ENCODE data around the gene LIMD2. TPM values are rescaled to one million over a fixed set of nuclear protein-coding genes. Genes with fewer than 3 reads are reported as not detected.

Gene LIMD2
- total RNA-seq, 2 donors from 2014 or later: 97.5 to 111 TPM

DNA sequence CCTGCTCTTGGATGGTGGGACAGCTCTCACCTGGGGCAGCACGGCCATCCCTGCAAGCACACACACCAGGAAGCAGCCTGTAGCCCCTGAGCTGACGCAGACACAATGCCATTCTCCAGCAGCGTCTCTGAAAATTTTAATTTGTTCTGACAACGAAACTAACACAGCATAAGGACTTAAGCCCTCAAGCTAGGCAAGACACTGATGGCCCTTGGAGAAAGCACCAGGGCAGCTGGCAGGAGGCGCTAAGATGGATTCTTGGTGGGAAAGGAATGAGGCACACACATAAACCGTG is 2.7 kb upstream of the LIMD2 start:
- TF ChIP-seq, protein P1, sequence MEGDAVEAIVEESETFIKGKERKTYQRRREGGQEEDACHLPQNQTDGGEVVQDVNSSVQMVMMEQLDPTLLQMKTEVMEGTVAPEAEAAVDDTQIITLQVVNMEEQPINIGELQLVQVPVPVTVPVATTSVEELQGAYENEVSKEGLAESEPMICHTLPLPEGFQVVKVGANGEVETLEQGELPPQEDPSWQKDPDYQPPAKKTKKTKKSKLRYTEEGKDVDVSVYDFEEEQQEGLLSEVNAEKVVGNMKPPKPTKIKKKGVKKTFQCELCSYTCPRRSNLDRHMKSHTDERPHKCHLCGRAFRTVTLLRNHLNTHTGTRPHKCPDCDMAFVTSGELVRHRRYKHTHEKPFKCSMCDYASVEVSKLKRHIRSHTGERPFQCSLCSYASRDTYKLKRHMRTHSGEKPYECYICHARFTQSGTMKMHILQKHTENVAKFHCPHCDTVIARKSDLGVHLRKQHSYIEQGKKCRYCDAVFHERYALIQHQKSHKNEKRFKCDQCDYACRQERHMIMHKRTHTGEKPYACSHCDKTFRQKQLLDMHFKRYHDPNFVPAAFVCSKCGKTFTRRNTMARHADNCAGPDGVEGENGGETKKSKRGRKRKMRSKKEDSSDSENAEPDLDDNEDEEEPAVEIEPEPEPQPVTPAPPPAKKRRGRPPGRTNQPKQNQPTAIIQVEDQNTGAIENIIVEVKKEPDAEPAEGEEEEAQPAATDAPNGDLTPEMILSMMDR (conservative IDR thresholded peaks at IDR 0.05): no peak
- H3K27ac ChIP-seq (ENCODE audit: low read depth, low read length): no peak overlapping the region
- peaks cover 19% of the 10 kb centered on the region for H3K36me3 Mint-ChIP-seq (ENCODE audit: low read depth)
- no peaks in the 10 kb centered on the region for H3K9me3 Mint-ChIP-seq
- H3K9ac ChIP-seq (ENCODE audit: extremely low read depth, low read length, poor library complexity, severe bottlenecking): no peak overlapping the region
- 90 to 95% methylated on average over 6 of the region's 6 CpGs for WGBS, 2 experiments (ENCODE audit: insufficient coverage in 1 of 2, insufficient read length in 1 of 2)
- peaks cover 24% of the 10 kb centered on the region for H3K4me1 Mint-ChIP-seq
- peak; percentile 52 for DNase-seq
- no peak overlapping the region for H3K27ac Mint-ChIP-seq
- H3K9me3 ChIP-seq (ENCODE audit: control insufficient read depth, low read length): no peaks in the 10 kb centered on the region
- H3K27me3 ChIP-seq (ENCODE audit: control insufficient read depth, insufficient read depth, low read length, poor library complexity, severe bottlenecking): no peaks in the 10 kb centered on the region
- H3K27me3 Mint-ChIP-seq (ENCODE audit: insufficient read depth): no peaks in the 10 kb centered on the region
- H3K4me3 Mint-ChIP-seq: peak overlapping the region; percentile 30
- H3K4me3 ChIP-seq (ENCODE audit: low read length): no peak overlapping the region
- peaks cover 5% of the 10 kb centered on the region for H3K4me1 ChIP-seq (ENCODE audit: control insufficient read depth, insufficient read depth, low read length)
- H3K36me3 ChIP-seq (ENCODE audit: control insufficient read depth, insufficient read depth, low read length): peaks cover 15% of the 10 kb centered on the region

DNA sequence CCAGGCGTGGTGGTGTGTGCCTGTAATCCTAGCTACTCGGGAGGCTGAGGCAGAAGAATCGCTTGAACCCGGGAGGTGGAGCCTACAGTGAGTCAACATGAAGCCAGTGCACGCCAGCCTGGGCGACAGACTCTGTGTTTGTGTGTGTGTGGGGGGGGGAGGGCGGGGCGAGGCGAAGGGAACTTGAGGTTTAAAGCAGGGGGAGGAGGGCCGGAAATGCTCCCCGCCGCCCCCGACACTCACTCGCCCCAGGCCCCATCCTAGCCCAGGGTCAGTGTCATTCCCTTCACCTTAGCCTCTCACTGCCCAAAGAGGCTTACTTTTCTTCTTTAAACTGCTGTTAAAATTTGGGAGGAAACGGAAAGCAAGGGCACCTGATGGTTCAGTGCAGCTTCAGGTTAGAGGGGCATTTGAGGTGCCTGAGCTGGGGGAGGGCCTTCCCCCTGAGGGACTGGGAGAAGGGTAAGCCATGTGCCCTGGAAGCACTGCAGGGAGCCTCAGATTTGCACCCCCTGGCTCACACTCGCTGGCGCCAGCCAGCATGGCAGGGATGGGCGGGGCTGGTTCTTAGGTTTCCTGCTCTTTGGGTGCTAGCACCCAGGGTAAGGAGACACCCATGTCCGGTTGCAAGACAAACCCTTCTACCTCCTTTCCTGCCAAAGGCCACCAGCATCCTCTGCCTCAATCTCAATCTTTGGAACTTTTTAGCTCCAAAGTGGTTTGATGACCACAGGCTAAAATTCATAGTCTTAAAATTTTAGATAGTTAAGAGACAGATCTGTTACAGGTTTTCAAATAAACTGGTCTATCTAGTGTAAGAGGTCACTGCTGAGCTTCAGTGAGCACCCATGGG is 2.2 kb upstream of the LIMD2 start:
- Mint-ChIP-seq H3K4me3 (peak overlapping the region; percentile 65), H3K36me3 (ENCODE audit: low read depth) (peaks cover 16% of the 10 kb centered on the region), H3K27me3 (ENCODE audit: insufficient read depth) (no peaks in the 10 kb centered on the region), H3K4me1 (peaks cover 24% of the 10 kb centered on the region), H3K27ac (no peak overlapping the region), H3K9me3 (no peaks in the 10 kb centered on the region)
- 95 to 100% methylated on average over 2 to 19 of the region's 19 CpGs for WGBS, 2 experiments (ENCODE audit: insufficient coverage in 1 of 2, insufficient read length in 1 of 2)
- peak; percentile 53 for DNase-seq
- Histone ChIP-seq H3K4me3 (ENCODE audit: low read length) (no peak overlapping the region), H3K27ac (ENCODE audit: low read depth, low read length) (no peak overlapping the region), H3K27me3 (ENCODE audit: control insufficient read depth, insufficient read depth, low read length, poor library complexity, severe bottlenecking) (no peaks in the 10 kb centered on the region), H3K4me1 (ENCODE audit: control insufficient read depth, insufficient read depth, low read length) (peaks cover 9% of the 10 kb centered on the region), H3K36me3 (ENCODE audit: control insufficient read depth, insufficient read depth, low read length) (peaks cover 21% of the 10 kb centered on the region), H3K9ac (ENCODE audit: extremely low read depth, low read length, poor library complexity, severe bottlenecking) (no peak overlapping the region), H3K9me3 (ENCODE audit: control insufficient read depth, low read length) (no peaks in the 10 kb centered on the region)
- TF ChIP-seq, protein P1 (conservative IDR thresholded peaks at IDR 0.05): no peak

DNA sequence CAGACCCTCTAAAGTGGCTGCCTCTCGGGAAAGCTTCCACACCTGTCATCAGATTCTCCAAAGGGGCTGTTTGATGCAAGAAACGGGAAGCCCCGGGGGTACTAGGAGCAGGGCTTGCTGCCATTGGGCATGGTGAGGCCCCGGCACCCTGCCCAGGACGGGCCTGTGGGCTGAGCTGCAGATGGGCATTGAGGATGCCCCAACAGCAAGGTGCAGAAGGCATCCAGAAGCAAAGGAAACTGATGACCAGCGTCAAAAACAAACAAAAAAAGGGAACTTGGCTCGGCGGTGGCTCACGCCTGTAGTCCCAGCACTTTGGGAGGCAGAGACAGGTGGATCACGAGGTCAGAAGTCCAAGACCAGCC is 1.5 kb upstream of the LIMD2 start:
- peaks cover 9% of the 10 kb centered on the region for H3K4me1 ChIP-seq (ENCODE audit: control insufficient read depth, insufficient read depth, low read length)
- H3K27ac ChIP-seq (ENCODE audit: low read depth, low read length): peak overlapping the region; percentile 96
- DNase-seq: no peak
- H3K4me1 Mint-ChIP-seq: peaks cover 27% of the 10 kb centered on the region
- no peaks in the 10 kb centered on the region for H3K27me3 Mint-ChIP-seq (ENCODE audit: insufficient read depth)
- no peaks in the 10 kb centered on the region for H3K9me3 Mint-ChIP-seq
- peak overlapping the region; percentile 30 for H3K27ac Mint-ChIP-seq
- WGBS, 2 experiments (ENCODE audit: insufficient coverage in 1 of 2, insufficient read length in 1 of 2): 90 to 93% methylated on average over 6 to 10 of the region's 10 CpGs
- H3K4me3 Mint-ChIP-seq: peak overlapping the region; percentile 65
- peaks cover 18% of the 10 kb centered on the region for H3K36me3 Mint-ChIP-seq (ENCODE audit: low read depth)
- H3K4me3 ChIP-seq (ENCODE audit: low read length): peak overlapping the region; percentile 45
- no peaks in the 10 kb centered on the region for H3K9me3 ChIP-seq (ENCODE audit: control insufficient read depth, low read length)
- no peak overlapping the region for H3K9ac ChIP-seq (ENCODE audit: extremely low read depth, low read length, poor library complexity, severe bottlenecking)
- H3K36me3 ChIP-seq (ENCODE audit: control insufficient read depth, insufficient read depth, low read length): peaks cover 27% of the 10 kb centered on the region
- H3K27me3 ChIP-seq (ENCODE audit: control insufficient read depth, insufficient read depth, low read length, poor library complexity, severe bottlenecking): no peaks in the 10 kb centered on the region
- TF ChIP-seq, protein P1 (conservative IDR thresholded peaks at IDR 0.05): no peak

All from endodermal cell (in vitro differentiated cells).